OCI-LY7 (cell line): ENCODE results near the gene PRKCA. TPM values are rescaled to one million over a fixed set of nuclear protein-coding genes. Genes with fewer than 3 reads are reported as not detected.
"Not testable (repeated sequence)": the region's sequence is repeated elsewhere in the genome, so short reads cannot be mapped to it uniquely, and the experiment has no call there.

Source experiments
- BruUV-seq: library from RNA; stranded (reverse); fragments of 400-500 nt; replicated peaks from 2 replicates; lab custom pipeline; 2021; lab: Mats Ljungman, UMichigan
- CTCF ChIA-PET: fragments of 300-600 bp; sonication (Branson Sonifier 250); formaldehyde crosslinking; loops from one replicate; lab custom pipeline; 2022; ENCODE audit warnings: antibody characterized with exemption; ENCODE audit not compliant: unreplicated experiment; lab: Charles Lee
- POLR2A ChIA-PET: fragments of 300-600 bp; sonication (Branson Sonifier 250); formaldehyde crosslinking; loops from one replicate; lab custom pipeline; 2022; ENCODE audit warnings: antibody characterized with exemption; lab: Charles Lee
- DNase-seq: peaks from one replicate; pipeline ENCODE4 v3.0.0-alpha.2; 2015; ENCODE audit warnings: low spot score
- H2AFZ ChIP-seq: fragments of 200-600 bp; sonication (generic), shearing (Covaris generic); 2 replicates; pipeline ENCODE4 v1.6.1; 2014; ENCODE audit warnings: mild to moderate bottlenecking, antibody characterized with exemption, low read length, moderate library complexity
- H3K27ac ChIP-seq: fragments of 200-600 bp; sonication (generic); 2 replicates; pipeline ENCODE4 v1.5.1; 2014; ENCODE audit warnings: mixed run types, low read depth, mild to moderate bottlenecking, moderate library complexity, low read length, inconsistent platforms; ENCODE audit not compliant: poor library complexity, severe bottlenecking
- H3K36me3 ChIP-seq: fragments of 200-600 bp; sonication (generic); 2 replicates; pipeline ENCODE4 v1.6.1; 2014; ENCODE audit warnings: mild to moderate bottlenecking, antibody characterized with exemption, low read length, moderate library complexity, mixed read lengths; ENCODE audit not compliant: insufficient read depth
- H3K4me1 ChIP-seq: fragments of 200-600 bp; sonication (generic); 2 replicates; pipeline ENCODE4 v1.5.1; 2014; ENCODE audit warnings: mild to moderate bottlenecking, low read length; ENCODE audit not compliant: insufficient read depth, poor library complexity, severe bottlenecking
- H3K4me2 ChIP-seq: fragments of 200-600 bp; sonication (generic); 2 replicates; pipeline ENCODE4 v1.6.1; 2014; ENCODE audit warnings: mild to moderate bottlenecking, low read length
- H3K4me3 ChIP-seq: fragments of 200-600 bp; sonication (generic); 2 replicates; pipeline ENCODE4 v1.5.1; 2014; ENCODE audit warnings: mild to moderate bottlenecking, low read depth, low read length; ENCODE audit not compliant: poor library complexity, severe bottlenecking
- H3K79me2 ChIP-seq: fragments of 200-600 bp; sonication (generic); 2 replicates; pipeline ENCODE4 v1.6.1; 2016; ENCODE audit warnings: low read depth, mild to moderate bottlenecking, low read length, moderate library complexity, mixed read lengths; ENCODE audit not compliant: insufficient read depth
- H3K9me2 ChIP-seq: fragments of 200-600 bp; sonication (generic); 2 replicates; pipeline ENCODE4 v1.6.1; 2016; ENCODE audit warnings: mild to moderate bottlenecking, low read length, mixed read lengths; ENCODE audit not compliant: insufficient read depth
- H3K9me3 ChIP-seq: fragments of 200-600 bp; sonication (generic); 2 replicates; pipeline ENCODE4 v1.6.1; 2014; ENCODE audit warnings: mild to moderate bottlenecking, mixed run types, low read length, mixed read lengths
- H4K20me1 ChIP-seq: fragments of 200-600 bp; sonication (generic); 2 replicates; pipeline ENCODE4 v1.6.1; 2014; ENCODE audit warnings: mild to moderate bottlenecking, antibody characterized with exemption, low read length, moderate library complexity, mixed read lengths; ENCODE audit not compliant: insufficient read depth
- EZH2phosphoT487 ChIP-seq: fragments of 200-600 bp; sonication (generic); IDR thresholded peaks from 2 replicates; pipeline ENCODE4 v1.6.1; 2018; ENCODE audit warnings: low read depth, borderline replicate concordance, mild to moderate bottlenecking, mixed run types, antibody characterized with exemption, low read length, moderate library complexity, mixed read lengths
- intact Hi-C: fragments of 100-400 bp; cut with micrococcal nuclease; formaldehyde crosslinking; loops from one replicate; pipeline ENCODE4 v1.10.0; 2022; ENCODE audit not compliant: unreplicated experiment
- total RNA-seq, 2 experiments: library from RNA; depleted of rRNA in 1 of 2; stranded (reverse); fragments of >200 nt in 1 of 2; shearing (Covaris generic) in 1 of 2; gene quantifications; 2 replicates each; pipeline ENCODE4 v1.2.3, GENCODE V29; 2014 to 2022
- TF ChIP-seq, protein P1 (sequence below): fragments of 200-600 bp; sonication (generic); conservative IDR thresholded peaks from 2 replicates; pipeline ENCODE4 v1.5.1; 2014; ENCODE audit warnings: mild to moderate bottlenecking, antibody characterized with exemption, low read length, moderate library complexity, mixed read lengths

Gene PRKCA
- total RNA-seq, 2 experiments from 2014 or later: 6.6 to 32.1 TPM

DNA sequence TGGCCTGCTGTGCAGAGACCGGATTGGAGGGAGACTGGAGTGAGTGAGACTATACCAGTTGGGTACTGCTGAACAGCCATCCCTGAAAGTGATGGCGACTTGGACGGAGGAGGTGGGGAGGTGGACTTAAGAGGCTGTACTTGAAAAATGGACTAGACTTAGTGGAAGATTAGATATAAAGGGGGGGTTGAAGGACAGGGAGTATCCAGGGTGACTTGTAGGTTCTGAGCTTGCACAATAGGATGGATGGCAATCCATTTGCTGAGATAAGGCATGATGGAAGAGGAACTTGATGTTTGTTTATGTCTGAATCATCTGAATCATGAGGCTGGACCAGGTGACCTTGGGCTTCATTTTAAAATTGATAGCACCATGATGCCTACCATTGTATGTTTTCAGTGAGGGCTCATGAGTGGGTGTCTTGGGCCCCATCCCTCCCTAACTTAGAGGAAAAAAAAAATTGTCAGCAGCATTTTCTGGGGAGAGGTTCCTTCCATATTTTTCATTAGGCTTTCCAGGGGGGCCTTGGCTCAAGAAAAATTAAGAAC is 41.2 kb downstream of the PRKCA start:
- ChIA-PET POLR2A (no interaction called here), CTCF (no interaction called here)
- Histone ChIP-seq H3K4me1 (no peaks in the 10 kb centered on the region), H3K4me3 (no peak overlapping the region), H3K9me2 (no peaks in the 10 kb centered on the region), H3K79me2 (no peaks in the 10 kb centered on the region), H3K9me3 (no peaks in the 10 kb centered on the region), H4K20me1 (no peaks in the 10 kb centered on the region), H3K36me3 (no peaks in the 10 kb centered on the region), H3K4me2 (no peak overlapping the region), H3K27ac (no peak overlapping the region), H2AFZ (no peak overlapping the region)
- intact Hi-C loops: no loop called here
- no peak for TF ChIP-seq EZH2phosphoT487
- TF ChIP-seq, protein P1, sequence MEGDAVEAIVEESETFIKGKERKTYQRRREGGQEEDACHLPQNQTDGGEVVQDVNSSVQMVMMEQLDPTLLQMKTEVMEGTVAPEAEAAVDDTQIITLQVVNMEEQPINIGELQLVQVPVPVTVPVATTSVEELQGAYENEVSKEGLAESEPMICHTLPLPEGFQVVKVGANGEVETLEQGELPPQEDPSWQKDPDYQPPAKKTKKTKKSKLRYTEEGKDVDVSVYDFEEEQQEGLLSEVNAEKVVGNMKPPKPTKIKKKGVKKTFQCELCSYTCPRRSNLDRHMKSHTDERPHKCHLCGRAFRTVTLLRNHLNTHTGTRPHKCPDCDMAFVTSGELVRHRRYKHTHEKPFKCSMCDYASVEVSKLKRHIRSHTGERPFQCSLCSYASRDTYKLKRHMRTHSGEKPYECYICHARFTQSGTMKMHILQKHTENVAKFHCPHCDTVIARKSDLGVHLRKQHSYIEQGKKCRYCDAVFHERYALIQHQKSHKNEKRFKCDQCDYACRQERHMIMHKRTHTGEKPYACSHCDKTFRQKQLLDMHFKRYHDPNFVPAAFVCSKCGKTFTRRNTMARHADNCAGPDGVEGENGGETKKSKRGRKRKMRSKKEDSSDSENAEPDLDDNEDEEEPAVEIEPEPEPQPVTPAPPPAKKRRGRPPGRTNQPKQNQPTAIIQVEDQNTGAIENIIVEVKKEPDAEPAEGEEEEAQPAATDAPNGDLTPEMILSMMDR: no peak
- DNase-seq: no peak
- no TSS peak for BruUV-seq

DNA sequence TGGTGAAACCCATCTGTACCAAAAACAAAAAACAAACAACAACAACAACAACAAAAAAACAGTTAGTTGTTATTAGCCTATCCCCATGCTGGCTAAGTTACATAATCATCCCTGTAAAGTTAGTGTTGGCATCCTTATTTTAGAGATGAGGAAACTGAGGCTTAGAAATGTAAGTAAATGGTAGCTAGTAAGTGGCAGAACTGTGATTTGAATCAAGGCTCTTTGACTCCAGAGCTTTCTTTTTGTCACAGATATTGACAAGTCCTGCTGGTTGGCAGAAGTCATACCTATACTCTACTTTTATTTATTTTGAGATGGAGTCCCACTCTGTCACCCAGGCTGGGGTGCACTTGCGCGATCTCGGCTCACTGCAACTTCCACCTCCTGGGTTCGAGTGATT is 42.1 kb downstream of the PRKCA start:
- TF ChIP-seq, protein P1: no peak
- TF ChIP-seq EZH2phosphoT487: no peak
- no peaks in the 10 kb centered on the region for H3K9me2 ChIP-seq
- H3K4me1 ChIP-seq: no peaks in the 10 kb centered on the region
- no peak overlapping the region for H3K4me3 ChIP-seq
- H4K20me1 ChIP-seq: no peaks in the 10 kb centered on the region
- intact Hi-C loops: no loop called here
- H3K9me3 ChIP-seq: no peaks in the 10 kb centered on the region
- H3K27ac ChIP-seq: no peak overlapping the region
- ChIA-PET CTCF (no interaction called here), POLR2A (no interaction called here)
- H3K79me2 ChIP-seq: no peaks in the 10 kb centered on the region
- BruUV-seq: no TSS peak
- no peak overlapping the region for H3K4me2 ChIP-seq
- H2AFZ ChIP-seq: no peak overlapping the region
- no peaks in the 10 kb centered on the region for H3K36me3 ChIP-seq
- no peak for DNase-seq

DNA sequence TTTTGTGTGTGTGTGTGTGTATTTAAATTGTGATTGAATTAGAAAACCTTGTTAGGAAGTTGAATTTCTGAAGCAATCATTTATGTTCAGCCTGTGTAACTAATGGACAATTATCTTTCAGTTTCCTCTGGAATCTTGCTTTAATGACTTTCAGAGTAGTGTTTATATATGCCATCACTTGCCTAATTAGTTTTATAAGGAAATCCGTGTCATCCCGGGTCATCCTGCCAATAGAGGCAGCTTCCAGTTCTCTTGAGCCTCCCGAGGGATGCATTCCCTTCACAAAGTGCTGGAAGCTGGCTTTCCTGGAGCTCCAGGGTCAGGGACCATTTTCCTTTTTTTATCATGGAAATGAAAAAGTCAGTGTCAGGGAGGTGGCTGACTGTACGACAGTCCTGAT is 42.9 kb downstream of the PRKCA start:
- Histone ChIP-seq H4K20me1 (no peaks in the 10 kb centered on the region), H3K9me3 (no peaks in the 10 kb centered on the region), H3K4me1 (no peaks in the 10 kb centered on the region), H3K36me3 (no peaks in the 10 kb centered on the region), H3K4me2 (no peak overlapping the region), H3K27ac (no peak overlapping the region), H3K9me2 (no peaks in the 10 kb centered on the region), H2AFZ (no peak overlapping the region), H3K79me2 (no peaks in the 10 kb centered on the region), H3K4me3 (no peak overlapping the region)
- no TSS peak for BruUV-seq
- TF ChIP-seq EZH2phosphoT487: no peak
- intact Hi-C loops: no loop called here
- ChIA-PET CTCF (no interaction called here), POLR2A (interaction anchor here (1.1 kb wide), 1 partner anchor 36 kb away, joined by 4 read pairs; no protein-coding TSS in a partner anchor)
- no peak for DNase-seq

DNA sequence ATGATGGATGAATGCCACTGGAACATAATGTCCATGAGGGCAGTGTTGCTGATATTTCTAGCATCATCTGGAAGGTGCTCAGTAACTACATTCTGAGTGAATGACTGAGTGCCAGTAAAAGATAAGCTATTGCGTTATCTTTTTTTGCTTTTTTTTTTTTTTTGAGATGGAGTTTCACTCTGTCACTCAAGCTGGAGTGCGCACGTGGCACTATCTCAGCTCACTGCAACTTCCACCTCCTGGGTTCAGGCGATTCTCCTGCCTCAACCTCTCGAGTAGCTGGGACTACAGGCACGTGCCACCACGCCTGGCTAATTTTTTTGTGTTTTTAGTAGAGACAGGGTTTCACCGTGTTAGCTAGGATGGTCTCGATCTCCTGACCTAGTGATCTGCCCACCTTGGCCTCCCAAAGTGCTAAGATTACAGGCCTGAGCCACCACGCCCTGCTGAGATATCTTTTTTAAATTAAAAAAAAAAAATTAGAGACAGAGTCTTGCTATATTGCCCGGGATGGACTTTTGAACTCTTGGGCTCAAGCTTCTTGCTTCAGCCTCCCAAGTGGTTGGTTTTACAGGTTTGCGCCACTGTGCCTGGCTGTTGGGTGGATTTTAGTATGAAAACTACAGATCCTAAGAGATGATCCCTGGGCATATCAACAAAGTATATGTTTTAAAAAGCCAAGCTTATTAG is 43.7 kb downstream of the PRKCA start:
- CTCF ChIA-PET, H3K4me2 ChIP-seq, H3K36me3 ChIP-seq, H2AFZ ChIP-seq, H3K9me2 ChIP-seq, BruUV-seq, DNase-seq, H4K20me1 ChIP-seq, H3K9me3 ChIP-seq, H3K4me3 ChIP-seq, H3K4me1 ChIP-seq, H3K79me2 ChIP-seq, H3K27ac ChIP-seq, intact Hi-C loops: not testable (repeated sequence)
- POLR2A ChIA-PET: interaction anchor here (0.5 to 1.1 kb wide), 4 partner anchors 34 to 267 kb away, joined by 4 to 6 read pairs (median 5); no protein-coding TSS in a partner anchor
